Ovary (tissue), 9 donors: ENCODE results near the gene MFAP5. TPM values are rescaled to one million over a fixed set of nuclear protein-coding genes. Genes with fewer than 3 reads are reported as not detected.
"Not testable (repeated sequence)": the region's sequence is repeated elsewhere in the genome, so short reads cannot be mapped to it uniquely, and the experiment has no call there.

ENCODE experiments used
- DNase-seq, 5 donors: peaks; one replicate each; pipeline ENCODE4 v3.0.0-alpha.2; 2019 to 2020
- H3K27ac ChIP-seq, 2 donors: fragments of 200-600 bp; one replicate each; pipeline versions ENCODE4 v1.5.1 to v1.8.0; 2019 to 2022
- H3K27me3 ChIP-seq: fragments of 200-600 bp; one replicate; pipeline ENCODE4 v1.8.0; 2022
- H3K36me3 ChIP-seq: fragments of 200-600 bp; sonication (generic); one replicate; pipeline ENCODE4 v1.5.1; 2019
- H3K4me1 ChIP-seq: one replicate; pipeline ENCODE4 v1.8.1; 2013; ENCODE audit warnings: mild to moderate bottlenecking, moderate library complexity; ENCODE audit not compliant: insufficient read depth
- H3K4me3 ChIP-seq: fragments of 200-600 bp; sonication (generic); one replicate; pipeline ENCODE4 v1.5.1; 2017
- H3K9me3 ChIP-seq, 2 donors: fragments of 200-600 bp in 1 of 2; sonication (generic) in 1 of 2; one replicate each; pipeline versions ENCODE4 v1.5.1 to v1.8.1; 2013 to 2019; ENCODE audit warnings: mild to moderate bottlenecking in 1 of 2, moderate library complexity in 1 of 2
- EP300 ChIP-seq: sonication (generic); formaldehyde crosslinking; IDR thresholded peaks from one replicate; pipeline ENCODE4 v1.6.1; 2017; ENCODE audit warnings: antibody characterized with exemption
- POLR2A ChIP-seq: fragments of 450-650 bp; IDR thresholded peaks from one replicate; pipeline ENCODE4 v1.6.1; 2017; ENCODE audit warnings: antibody characterized with exemption, mild to moderate bottlenecking, moderate library complexity
- WGBS, 3 donors: extraction: QIAGEN DNeasy Blood & Tissue Kit in 1 of 3; methylation state at CpG; one replicate each; pipeline versions ENCODE4 v1.1.5 to v1.1.7; 2013 to 2017; 5-methylcytosine and 5-hydroxymethylcytosine counted together
- intact Hi-C, 4 donors: fragments of 100-400 bp; cut with DNase I; formaldehyde crosslinking; loops; one replicate each; pipeline versions ENCODE4 v1.11.0 to v1.15.1; 2022 to 2023
- polyA plus RNA-seq, 2 donors: library from polyadenylated mRNA; stranded (reverse); fragments of 200-250 nt in 1 of 2; fragments of 350-450 nt in 1 of 2; fragmentation: Illumina TruSeq in 1 of 2; extraction: RNeasy Lipid Tissue Mini Kit (QIAGEN cat#74804) in 1 of 2; gene quantifications; one replicate each; pipeline ENCODE4 v1.2.3, GENCODE V29; 2013 to 2014
- total RNA-seq, 7 donors: library from RNA; depleted of rRNA in 2 of 7; stranded (reverse); fragments of >200 nt in 2 of 7; fragmentation: NEBNext Ultra II Directional in 3 of 7; extraction: Animal tissue kit (Norgen Biotek cat#: 25700) in 3 of 7; gene quantifications; one replicate each; pipeline versions ENCODE4 v1.1.0 to v1.2.4, GENCODE V29; 2016 to 2023
- TF ChIP-seq, protein P1 (sequence below), 3 donors: fragments of 450-650 bp in 2 of 3; fragments of 200-600 bp in 1 of 3; IDR thresholded peaks; one replicate each; pipeline versions ENCODE4 v1.5.1 to v1.8.0; 2016 to 2022; ENCODE audit warnings: antibody characterized with exemption in 3 of 3, mild to moderate bottlenecking in 1 of 3
- donor health status: DM: no; HTN: no; CAD: no; lungs with moderate emphysema.
- donor health status: DM: no; HTN: no; CAD: no.
- donor health status: Bipolar disorder and iron deficiency.
- donor health status: DM: yes; HTN: yes; CAD: no.
- donor health status: DM: no; HTN: no; CAD: no.
- donor health status: DM: yes; HTN: yes; CAD: no.

Gene MFAP5
- total and polyA plus RNA-seq, 9 donors = 0.35 to 106 (median 0.72) TPM; not detected in 2

DNA sequence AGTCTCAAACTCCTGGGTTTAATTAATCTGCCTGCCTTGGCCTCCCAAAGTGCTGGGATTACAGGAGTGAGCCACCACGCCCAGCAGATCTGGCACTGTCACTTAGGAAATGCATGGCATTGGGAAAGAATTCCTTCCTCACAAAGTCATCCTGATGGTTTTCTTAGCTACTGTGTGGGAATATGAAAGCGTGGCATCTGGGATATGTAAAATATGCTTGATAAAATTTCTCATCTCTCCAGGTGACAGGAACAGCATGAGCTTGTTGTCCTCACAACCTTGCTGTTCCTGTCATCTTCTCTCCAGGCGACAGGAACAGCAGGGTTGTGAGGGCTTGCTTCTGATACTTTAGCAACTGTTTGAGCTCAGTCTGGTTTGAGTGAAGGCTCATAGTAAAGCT, 33.9 kb downstream of the MFAP5 start:
- no peak overlapping the region for H3K27ac ChIP-seq
- intact Hi-C loops = no loop called here

DNA sequence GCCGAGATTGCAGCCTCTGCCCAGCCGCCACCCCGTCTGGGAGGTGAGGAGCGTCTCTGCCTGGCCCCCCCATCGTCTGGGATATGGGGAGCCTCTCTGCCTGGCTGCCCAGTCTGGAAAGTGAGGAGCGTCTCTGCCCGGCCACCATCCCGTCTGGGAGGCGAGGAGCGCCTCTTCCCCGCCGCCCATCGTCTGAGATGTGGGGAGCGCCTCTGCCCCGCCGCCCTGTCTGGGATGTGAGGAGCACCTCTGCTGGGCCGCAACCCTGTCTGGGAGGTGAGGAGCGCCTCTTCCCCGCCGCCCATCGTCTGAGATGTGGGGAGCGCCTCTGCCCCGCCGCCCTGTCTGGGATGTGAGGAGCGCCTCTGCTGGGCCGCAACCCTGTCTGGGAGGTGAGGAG, 37.9 kb downstream of the MFAP5 start:
- H3K27me3 ChIP-seq, intact Hi-C loops, H3K4me3 ChIP-seq, H3K4me1 ChIP-seq, H3K27ac ChIP-seq, DNase-seq, H3K9me3 ChIP-seq, H3K36me3 ChIP-seq: not testable (repeated sequence)
- WGBS, 3 donors = 95 to 99% (median 98%) methylated on average over 7 to 24 of the region's 26 CpGs

More for the DNA sequence above, 33.9 kb downstream of the MFAP5 start:
- no peaks in the 10 kb centered on the region for H3K4me1 ChIP-seq
- H3K9me3 ChIP-seq = no peaks in the 10 kb centered on the region
- 67 to 74% (median 69%) methylated on average over 3 of the region's 3 CpGs for whole genome bisulfite sequencing, 3 donors
- no peaks in the 10 kb centered on the region for H3K27me3 ChIP-seq
- DNase-seq = no peak
- no peaks in the 10 kb centered on the region for H3K36me3 ChIP-seq
- H3K4me3 ChIP-seq = no peak overlapping the region
- TF ChIP-seq EP300 (no peak), POLR2A (no peak)
- TF ChIP-seq, protein P1, sequence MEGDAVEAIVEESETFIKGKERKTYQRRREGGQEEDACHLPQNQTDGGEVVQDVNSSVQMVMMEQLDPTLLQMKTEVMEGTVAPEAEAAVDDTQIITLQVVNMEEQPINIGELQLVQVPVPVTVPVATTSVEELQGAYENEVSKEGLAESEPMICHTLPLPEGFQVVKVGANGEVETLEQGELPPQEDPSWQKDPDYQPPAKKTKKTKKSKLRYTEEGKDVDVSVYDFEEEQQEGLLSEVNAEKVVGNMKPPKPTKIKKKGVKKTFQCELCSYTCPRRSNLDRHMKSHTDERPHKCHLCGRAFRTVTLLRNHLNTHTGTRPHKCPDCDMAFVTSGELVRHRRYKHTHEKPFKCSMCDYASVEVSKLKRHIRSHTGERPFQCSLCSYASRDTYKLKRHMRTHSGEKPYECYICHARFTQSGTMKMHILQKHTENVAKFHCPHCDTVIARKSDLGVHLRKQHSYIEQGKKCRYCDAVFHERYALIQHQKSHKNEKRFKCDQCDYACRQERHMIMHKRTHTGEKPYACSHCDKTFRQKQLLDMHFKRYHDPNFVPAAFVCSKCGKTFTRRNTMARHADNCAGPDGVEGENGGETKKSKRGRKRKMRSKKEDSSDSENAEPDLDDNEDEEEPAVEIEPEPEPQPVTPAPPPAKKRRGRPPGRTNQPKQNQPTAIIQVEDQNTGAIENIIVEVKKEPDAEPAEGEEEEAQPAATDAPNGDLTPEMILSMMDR (IDR thresholded peaks at IDR 0.05) = no peak

DNA sequence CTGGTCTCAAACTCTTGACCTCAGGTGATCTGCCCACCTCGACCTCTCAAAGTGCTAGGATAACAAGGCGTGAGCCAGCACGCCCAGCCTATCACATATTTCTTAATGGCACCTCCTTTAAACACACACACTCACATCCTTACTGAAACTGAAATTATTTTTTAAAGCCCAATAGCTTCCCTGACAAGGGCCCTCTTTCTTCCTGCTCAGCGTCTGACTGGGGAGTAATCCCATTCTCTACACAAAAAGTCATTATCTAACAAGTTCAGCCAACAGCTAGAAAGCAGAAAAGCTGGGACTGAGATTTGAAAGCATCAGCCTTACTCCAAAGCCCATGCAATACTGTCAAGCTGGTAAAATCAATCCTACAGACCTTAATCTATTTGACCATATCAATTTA, 40.0 kb downstream of the MFAP5 start:
- Histone ChIP-seq H3K27me3 (no peaks in the 10 kb centered on the region), H3K4me3 (no peak overlapping the region), H3K27ac (no peak overlapping the region), H3K4me1 (no peaks in the 10 kb centered on the region), H3K9me3 (no peaks in the 10 kb centered on the region), H3K36me3 (no peaks in the 10 kb centered on the region)
- intact Hi-C loops = no loop called here
- no peak for TF ChIP-seq POLR2A
- no peak for TF ChIP-seq EP300
- TF ChIP-seq, protein P1 (IDR thresholded peaks at IDR 0.05) = no peak
- no peak for DNase-seq
- WGBS, 3 donors = 72 to 75% (median 75%) methylated on average over 4 of the region's 4 CpGs

DNA sequence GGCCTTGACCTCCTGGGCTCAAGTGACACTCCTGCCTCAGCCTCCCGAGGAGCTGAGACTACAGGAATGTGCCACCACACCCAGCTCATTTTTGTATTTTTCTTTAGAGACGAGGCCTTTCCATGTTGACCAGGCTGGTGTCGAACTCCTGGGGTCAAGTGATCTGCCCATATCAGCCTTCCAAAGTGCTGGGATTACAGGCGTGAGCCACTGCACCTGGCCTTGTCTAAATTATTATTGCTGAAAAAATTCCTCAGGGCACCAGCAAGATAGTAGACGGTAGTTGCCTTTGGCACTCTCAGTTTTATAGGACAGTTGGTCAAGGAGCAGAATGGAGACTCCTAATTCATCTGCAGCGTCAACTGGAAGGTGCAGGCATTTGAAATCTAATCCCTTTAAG, 47.4 kb downstream of the MFAP5 start:
- no peaks in the 10 kb centered on the region for H3K27me3 ChIP-seq
- intact Hi-C loops = no loop called here
- DNase-seq = no peak
- 49 to 52% (median 49%) methylated on average over 6 of the region's 6 CpGs for WGBS, 3 donors
- no peaks in the 10 kb centered on the region for H3K36me3 ChIP-seq
- H3K4me3 ChIP-seq = no peak overlapping the region
- H3K27ac ChIP-seq = no peak overlapping the region
- H3K9me3 ChIP-seq = no peaks in the 10 kb centered on the region
- H3K4me1 ChIP-seq = no peaks in the 10 kb centered on the region
- TF ChIP-seq EP300 (no peak), POLR2A (no peak)
- TF ChIP-seq, protein P1 (IDR thresholded peaks at IDR 0.05) = no peak

DNA sequence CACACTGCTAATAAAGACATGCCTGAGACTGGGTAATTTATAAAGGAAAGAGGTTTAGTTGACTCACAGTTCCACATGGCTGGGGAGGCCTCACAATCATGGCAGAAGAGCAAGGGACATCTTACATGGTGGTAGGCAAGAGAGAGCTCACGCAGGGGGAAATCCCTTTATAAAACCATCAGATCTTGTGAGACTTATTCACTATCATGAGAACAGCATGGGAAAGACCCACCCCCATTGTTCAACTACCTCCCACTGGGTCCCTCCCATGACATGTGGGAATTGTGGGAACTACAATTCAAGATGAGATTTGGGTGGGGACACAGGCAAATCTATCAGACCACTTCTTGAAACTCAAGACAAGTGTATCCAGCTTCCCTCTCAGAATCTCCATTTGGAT, 48.7 kb downstream of the MFAP5 start:
- H3K36me3 ChIP-seq, H3K27me3 ChIP-seq, intact Hi-C loops, H3K27ac ChIP-seq, H3K4me1 ChIP-seq, H3K9me3 ChIP-seq, DNase-seq, H3K4me3 ChIP-seq: not testable (repeated sequence)
- 90 to 100% (median 95%) methylated on average over 1 of the region's 1 CpG for WGBS, 3 donors

DNA sequence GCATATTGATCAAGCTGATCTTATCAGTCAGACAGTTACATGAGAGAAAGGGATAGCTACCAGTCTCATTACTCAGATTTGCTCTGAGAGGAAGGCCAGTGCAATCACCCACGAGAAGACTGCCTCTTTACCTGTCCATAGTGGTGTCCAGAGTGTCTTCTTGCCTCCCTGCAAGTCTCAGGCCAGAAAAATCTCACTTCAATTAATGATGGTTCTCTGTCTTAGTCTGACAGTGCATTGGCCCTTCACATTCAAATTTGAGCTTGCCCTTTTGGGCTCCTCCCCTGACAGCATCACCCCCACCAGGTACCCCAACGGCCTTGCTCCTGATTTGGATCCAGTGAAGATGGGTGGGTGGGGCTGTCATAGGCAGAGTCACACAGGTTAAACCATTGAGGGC, 50.0 kb downstream of the MFAP5 start, which contains the start of gene AICDA:
Gene AICDA (minus strand): TSS at position 231 of the 400 bp plus-strand sequence. CDS start 92 bp downstream, at position 139.
- H3K9me3 ChIP-seq = no peaks in the 10 kb centered on the region
- WGBS, 3 donors = 49 to 74% (median 54%) methylated on average over 2 of the region's 2 CpGs
- no peaks in the 10 kb centered on the region for H3K36me3 ChIP-seq
- H3K4me1 ChIP-seq = no peaks in the 10 kb centered on the region
- no peak within 1 kb of the TSS for H3K4me3 ChIP-seq
- no peak for TF ChIP-seq EP300
- no peak within 1 kb of the TSS for H3K27ac ChIP-seq
- no peaks in the 10 kb centered on the region for H3K27me3 ChIP-seq
- DNase-seq = no peak
- intact Hi-C loops = no loop called here
